Measurements from ENCODE around the gene CERK. TPM values are rescaled to one million over a fixed set of nuclear protein-coding genes. Genes with fewer than 3 reads are reported as not detected.

CERK gene
- total RNA-seq, 4 donors from 2014 or later = 37.3 to 51.1 (median 48.0) TPM

DNA sequence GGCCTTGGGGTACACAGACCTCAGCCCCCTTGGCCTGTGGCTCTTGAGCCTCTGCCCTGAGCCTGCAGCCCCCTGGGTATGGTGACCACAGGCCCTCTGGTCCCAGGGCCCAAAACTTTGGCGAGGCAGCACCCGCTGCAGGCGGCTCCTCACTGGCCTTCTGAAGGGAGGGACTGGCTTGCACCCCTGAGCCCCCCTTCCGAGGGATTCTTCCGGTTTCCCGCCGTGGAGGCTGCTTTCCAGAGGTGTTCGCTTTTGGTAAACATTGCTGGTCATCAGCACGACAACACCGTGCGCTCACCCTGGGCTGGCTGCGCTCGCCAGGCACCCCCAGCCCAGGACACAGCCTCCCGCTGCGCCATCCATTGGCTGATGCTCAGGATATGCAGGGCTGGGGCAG lies 75.8 kb downstream of the CERK start:
- no peaks in the 10 kb centered on the region for H3K9me3 ChIP-seq
- no peaks in the 10 kb centered on the region for H3K27me3 ChIP-seq
- 89% methylated on average over 10 of the region's 15 CpGs for WGBS
- intact Hi-C loops (cut with DNase I) = no loop called here
- DNase-seq (ENCODE audit: extremely low spot score) = no peak
- H3K4me3 ChIP-seq = no peak overlapping the region
- H3K27ac ChIP-seq (replicated peaks in 1 of 4) = no peak overlapping the region
- peaks cover 0 to 15% (median 0%) of the 10 kb centered on the region in 4 donors for H3K4me1 ChIP-seq
- no peak for TF ChIP-seq POLR2AphosphoS5 (IDR thresholded peaks at IDR 0.05)
- TF ChIP-seq POLR2A (IDR thresholded peaks at IDR 0.05; ENCODE audit: low read depth) = no peak
- no peak for TF ChIP-seq EP300 (IDR thresholded peaks at IDR 0.05)
- TF ChIP-seq, protein P1, sequence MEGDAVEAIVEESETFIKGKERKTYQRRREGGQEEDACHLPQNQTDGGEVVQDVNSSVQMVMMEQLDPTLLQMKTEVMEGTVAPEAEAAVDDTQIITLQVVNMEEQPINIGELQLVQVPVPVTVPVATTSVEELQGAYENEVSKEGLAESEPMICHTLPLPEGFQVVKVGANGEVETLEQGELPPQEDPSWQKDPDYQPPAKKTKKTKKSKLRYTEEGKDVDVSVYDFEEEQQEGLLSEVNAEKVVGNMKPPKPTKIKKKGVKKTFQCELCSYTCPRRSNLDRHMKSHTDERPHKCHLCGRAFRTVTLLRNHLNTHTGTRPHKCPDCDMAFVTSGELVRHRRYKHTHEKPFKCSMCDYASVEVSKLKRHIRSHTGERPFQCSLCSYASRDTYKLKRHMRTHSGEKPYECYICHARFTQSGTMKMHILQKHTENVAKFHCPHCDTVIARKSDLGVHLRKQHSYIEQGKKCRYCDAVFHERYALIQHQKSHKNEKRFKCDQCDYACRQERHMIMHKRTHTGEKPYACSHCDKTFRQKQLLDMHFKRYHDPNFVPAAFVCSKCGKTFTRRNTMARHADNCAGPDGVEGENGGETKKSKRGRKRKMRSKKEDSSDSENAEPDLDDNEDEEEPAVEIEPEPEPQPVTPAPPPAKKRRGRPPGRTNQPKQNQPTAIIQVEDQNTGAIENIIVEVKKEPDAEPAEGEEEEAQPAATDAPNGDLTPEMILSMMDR (IDR thresholded peaks at IDR 0.05) = no peak
- H3K36me3 ChIP-seq = peaks cover 14 to 81% (median 72%) of the 10 kb centered on the region in 4 donors

DNA sequence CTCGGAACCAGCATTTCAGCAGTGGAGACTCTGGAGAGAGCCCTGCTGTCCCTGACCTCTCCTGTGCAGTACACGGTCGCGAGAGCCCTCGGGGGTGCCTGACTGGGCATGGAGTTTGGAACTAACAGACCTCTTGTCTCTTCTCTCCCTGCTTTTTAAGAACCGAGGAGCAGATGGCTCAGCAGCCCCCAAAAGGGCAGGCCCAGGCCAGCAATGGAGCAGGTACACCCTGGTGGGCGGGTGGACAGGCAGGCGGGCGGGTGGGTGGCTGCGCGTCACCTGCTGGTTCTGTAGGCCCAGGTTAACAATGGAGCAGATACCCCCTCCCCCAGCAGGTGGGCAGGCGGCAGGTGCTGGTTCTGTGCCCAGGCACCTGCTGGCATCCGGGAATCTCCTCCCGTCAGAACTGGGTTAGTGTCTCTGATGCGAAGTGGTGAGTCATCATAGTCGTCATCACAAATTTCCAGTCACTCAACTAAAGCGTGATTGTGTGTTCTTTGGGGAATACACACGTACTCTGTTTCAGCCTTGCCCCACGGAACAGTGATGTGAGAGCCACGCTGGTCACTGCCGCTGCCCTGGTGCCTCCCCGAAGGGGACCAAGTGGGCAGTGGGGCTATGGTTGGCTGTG lies 76.7 kb downstream of the CERK start:
- intact Hi-C loops (cut with DNase I) = no loop called here
- Histone ChIP-seq H3K9me3 (no peaks in the 10 kb centered on the region), H3K27me3 (no peaks in the 10 kb centered on the region), H3K4me3 (no peak overlapping the region), H3K27ac (replicated peaks in 1 of 4) (no peak overlapping the region), H3K4me1 (peaks cover 0 to 15% (median 0%) of the 10 kb centered on the region in 4 donors), H3K36me3 (peaks cover 8 to 72% (median 63%) of the 10 kb centered on the region in 4 donors)
- DNase-seq (ENCODE audit: extremely low spot score) = no peak
- 82% methylated on average over 17 of the region's 22 CpGs for WGBS
- TF ChIP-seq EP300 (IDR thresholded peaks at IDR 0.05) = no peak
- TF ChIP-seq, protein P1 (IDR thresholded peaks at IDR 0.05) = no peak
- no peak for TF ChIP-seq POLR2A (IDR thresholded peaks at IDR 0.05; ENCODE audit: low read depth)
- no peak for TF ChIP-seq POLR2AphosphoS5 (IDR thresholded peaks at IDR 0.05)

DNA sequence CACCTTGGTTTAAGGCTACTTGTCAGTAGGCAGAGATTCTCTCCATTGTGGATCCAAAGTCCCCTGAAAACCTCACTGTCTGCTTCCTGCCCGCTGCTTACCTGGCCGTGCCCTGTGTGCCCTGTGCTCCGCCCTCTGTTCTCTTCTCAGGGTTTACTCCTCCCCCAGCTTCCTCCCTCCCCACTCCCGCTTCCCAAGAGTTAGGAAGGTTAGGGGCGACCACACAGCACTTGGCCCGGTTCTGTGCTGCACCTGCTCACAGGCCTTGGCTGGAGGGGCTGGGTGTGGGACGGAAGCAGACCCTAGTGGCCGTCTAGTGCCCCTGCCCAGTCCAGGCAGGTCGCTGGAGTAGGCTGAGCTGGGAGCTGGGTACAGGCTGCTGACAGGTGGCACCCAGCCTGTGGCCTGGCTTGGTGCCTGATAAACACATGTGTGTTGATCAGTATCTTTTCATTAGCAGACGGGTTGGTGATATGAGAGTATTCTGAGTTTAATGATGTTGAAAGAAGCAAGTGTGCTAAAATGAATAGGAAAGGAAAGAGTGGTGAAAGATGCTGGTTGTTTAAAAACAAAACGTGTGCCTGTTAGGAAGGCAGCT lies 77.3 kb downstream of the CERK start:
- Histone ChIP-seq H3K27ac (replicated peaks in 1 of 4) (no peak overlapping the region), H3K4me3 (no peak overlapping the region), H3K4me1 (peaks cover 0 to 19% (median 2%) of the 10 kb centered on the region in 4 donors), H3K9me3 (no peaks in the 10 kb centered on the region), H3K36me3 (peaks cover 8 to 66% (median 56%) of the 10 kb centered on the region in 4 donors), H3K27me3 (no peaks in the 10 kb centered on the region)
- intact Hi-C loops (cut with DNase I) = no loop called here
- TF ChIP-seq POLR2AphosphoS5 (IDR thresholded peaks at IDR 0.05) = no peak
- no peak for TF ChIP-seq EP300 (IDR thresholded peaks at IDR 0.05)
- TF ChIP-seq POLR2A (IDR thresholded peaks at IDR 0.05; ENCODE audit: low read depth) = no peak
- TF ChIP-seq, protein P1 (IDR thresholded peaks at IDR 0.05) = no peak
- DNase-seq (ENCODE audit: extremely low spot score) = no peak
- WGBS = 77% methylated on average over 11 of the region's 11 CpGs

DNA sequence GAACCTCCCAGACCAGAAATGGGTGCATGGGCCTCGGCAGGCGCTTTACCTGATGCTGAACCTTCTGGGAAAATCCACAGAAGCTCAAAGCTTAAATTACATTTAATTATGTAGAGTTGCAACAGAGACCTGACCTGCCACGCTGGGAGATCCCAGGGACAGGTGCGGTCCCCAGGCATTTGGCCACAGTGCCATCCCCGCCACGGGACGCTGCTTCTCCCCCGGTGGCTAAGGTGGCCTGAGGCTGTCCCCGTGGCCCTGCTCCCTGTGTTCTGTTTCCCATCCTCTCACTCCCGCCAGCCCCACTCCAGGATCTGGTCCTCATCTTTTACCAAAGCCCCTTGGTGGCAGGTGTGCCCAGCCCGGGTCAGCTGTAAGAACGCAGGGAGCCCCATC lies 78.3 kb downstream of the CERK start:
- Histone ChIP-seq H3K9me3 (no peaks in the 10 kb centered on the region), H3K27me3 (no peaks in the 10 kb centered on the region), H3K36me3 (peaks cover 8 to 57% (median 47%) of the 10 kb centered on the region in 4 donors), H3K27ac (replicated peaks in 1 of 4) (no peak overlapping the region), H3K4me1 (peaks cover 0 to 21% (median 4%) of the 10 kb centered on the region in 4 donors), H3K4me3 (no peak overlapping the region)
- WGBS = 87% methylated on average over 6 of the region's 12 CpGs
- intact Hi-C loops (cut with DNase I) = loop anchor here (10.0 kb wide), 1 partner anchor 95 kb away; no protein-coding TSS in a partner anchor
- no peak for TF ChIP-seq POLR2A (IDR thresholded peaks at IDR 0.05; ENCODE audit: low read depth)
- no peak for TF ChIP-seq EP300 (IDR thresholded peaks at IDR 0.05)
- TF ChIP-seq, protein P1 (IDR thresholded peaks at IDR 0.05) = no peak
- TF ChIP-seq POLR2AphosphoS5 (IDR thresholded peaks at IDR 0.05) = no peak
- no peak for DNase-seq (ENCODE audit: extremely low spot score)

Data from esophagus muscularis mucosa (tissue), 4 donors.